Left lung (tissue), 10 donors: Measurements from ENCODE around the gene NUP210L. TPM values are rescaled to one million over a fixed set of nuclear protein-coding genes. Genes with fewer than 3 reads are reported as not detected.

Source experiments
- ATAC-seq: fragments of 200-7000 bp; cut with Tn5 transposase; one replicate; pipeline ENCODE4 v1.9.1; 2020; ENCODE audit warnings: moderate library complexity
- DNase-seq, 4 donors: peaks; one replicate each; pipeline ENCODE4 v3.0.0-alpha.2; 2013 to 2020
- H3K27ac ChIP-seq, 2 donors: fragments of 200-600 bp; sonication (generic) in 1 of 2; one replicate each; pipeline versions ENCODE4 v1.5.0 to v1.8.0; 2020 to 2021
- H3K27me3 ChIP-seq, 2 donors: fragments of 200-600 bp; sonication (generic) in 1 of 2; one replicate each; pipeline versions ENCODE4 v1.5.0 to v1.8.0; 2020 to 2021
- H3K36me3 ChIP-seq, 2 donors: fragments of 200-600 bp; sonication (generic) in 1 of 2; one replicate each; pipeline versions ENCODE4 v1.5.0 to v1.8.0; 2020 to 2021
- H3K4me1 ChIP-seq, 2 donors: fragments of 200-600 bp; one replicate each; pipeline ENCODE4 v1.8.0; 2021
- H3K4me3 ChIP-seq, 2 donors: fragments of 200-600 bp; sonication (generic) in 1 of 2; one replicate each; pipeline versions ENCODE4 v1.5.0 to v1.8.0; 2020 to 2021; ENCODE audit warnings: mild to moderate bottlenecking in 1 of 2
- H3K9me3 ChIP-seq, 2 donors: fragments of 200-600 bp; sonication (generic) in 1 of 2; one replicate each; pipeline versions ENCODE4 v1.5.0 to v1.8.0; 2020 to 2021
- CTCF ChIP-seq, 2 donors: fragments of 200-600 bp; sonication (generic) in 1 of 2; IDR thresholded peaks; one replicate each; pipeline versions ENCODE4 v1.5.0 to v1.8.0; 2021; ENCODE audit warnings: antibody characterized with exemption in 2 of 2
- intact Hi-C, 2 donors: fragments of 100-400 bp; cut with DNase I; formaldehyde crosslinking; loops; one replicate each; pipeline versions ENCODE4 v1.11.2 to v1.14.2; 2022
- microRNA-seq, 2 donors: library from miRNA; unstranded; fragments of <30 nt; microRNA quantifications; one replicate each; pipeline ENCODE4, GENCODE V29; 2019
- polyA plus RNA-seq, 6 donors: library from polyadenylated mRNA; unstranded; fragments of 120-200 nt; gene quantifications; one replicate each; pipeline ENCODE4 v1.2.1, GENCODE V29; 2013; ENCODE audit not compliant: insufficient read length in 6 of 6
- total RNA-seq, 2 donors: library from RNA; stranded (reverse); fragmentation: NEBNext Ultra II Directional; extraction: Animal tissue kit (Norgen Biotek cat#: 25700); gene quantifications; one replicate each; pipeline ENCODE4 v1.2.1, GENCODE V29; 2021
- donor health status: DM: no; HTN: yes; CAD: no.
- donor health status: DM: no; HTN: no; CAD: no.

NUP210L gene
- total and polyA plus RNA-seq, 8 donors = 0.09 to 0.27 (median 0.18) TPM

- no peak for TF ChIP-seq CTCF (IDR thresholded peaks at IDR 0.05)
- no peak overlapping the region for H3K4me3 ChIP-seq
- ATAC-seq (no peak), DNase-seq (peak in 1 of 4 donors; percentile 28)
- H3K9me3 ChIP-seq = no peaks in the 10 kb centered on the region
- peaks cover 4 to 46% of the 10 kb centered on the region in 2 donors for H3K4me1 ChIP-seq
- peaks cover 0 to 69% of the 10 kb centered on the region in 2 donors for H3K36me3 ChIP-seq
- no peak overlapping the region for H3K27ac ChIP-seq
- H3K27me3 ChIP-seq = no peaks in the 10 kb centered on the region
- intact Hi-C loops = loop anchor here in 1 of 2 donors (10.0 kb wide), 1 partner anchor 118 kb away; no protein-coding TSS in a partner anchor
Measured at GRCh38 chr1:153942766-153943549, 211.9 kb downstream of the NUP210L start.

Small RNAs within 50 kb of the gene (microRNA-seq; reads per million reads assigned to microRNA genes)
- gene MIR190B = 5.7 to 28.1 reads per million in 2 donors
- gene MIR5698 = 0 to 0.55 reads per million in 2 donors
- 0.41 to 0.84 reads per million in 2 donors for gene MIR6737

Other genes starting within 250 kb of the NUP210L start
- 10 to 100 TPM; 36.8 to 41.5 TPM for gene GATAD2B, start 232.1 kb downstream of the NUP210L start, total RNA-seq
- 10 to 100 TPM; 31.5 to 37.4 (median 32.3) TPM for gene GATAD2B, start 232.1 kb downstream of the NUP210L start, polyA plus RNA-seq
- 100 to 1,000 TPM in 1 of 2 donors, 10 to 100 TPM in 1; 49.5 to 106 TPM for gene DENND4B, start 208.4 kb downstream of the NUP210L start, total RNA-seq
- gene DENND4B, start 208.4 kb downstream of the NUP210L start, polyA plus RNA-seq = 10 to 100 TPM; 41.3 to 63.3 (median 47.4) TPM
- gene CRTC2, start 196.5 kb downstream of the NUP210L start, total RNA-seq = 10 to 100 TPM; 39.7 to 54.3 TPM
- 10 to 100 TPM; 44.5 to 53.7 (median 47.1) TPM for gene CRTC2, start 196.5 kb downstream of the NUP210L start, polyA plus RNA-seq
- 100 to 1,000 TPM; 111 to 185 TPM for gene SLC39A1, start 191.5 kb downstream of the NUP210L start, total RNA-seq
- 10 to 100 TPM; 59.1 to 65.6 (median 63.3) TPM for gene SLC39A1, start 191.5 kb downstream of the NUP210L start, polyA plus RNA-seq
- 1 to 10 TPM; 9.3 to 10.0 TPM for gene CREB3L4, start 187.2 kb downstream of the NUP210L start, total RNA-seq
- 10 to 100 TPM; 32.6 to 44.3 (median 38.6) TPM for gene CREB3L4, start 187.2 kb downstream of the NUP210L start, polyA plus RNA-seq
- 100 to 1,000 TPM; 142 to 148 TPM for gene JTB, start 177.4 kb downstream of the NUP210L start, total RNA-seq
- gene JTB, start 177.4 kb downstream of the NUP210L start, polyA plus RNA-seq = 10 to 100 TPM; 79.5 to 91.7 (median 83.2) TPM
- 100 to 1,000 TPM; 122 to 124 TPM for gene RAB13, start 168.7 kb downstream of the NUP210L start, total RNA-seq
- gene RAB13, start 168.7 kb downstream of the NUP210L start, polyA plus RNA-seq = 100 to 1,000 TPM; 151 to 171 (median 161) TPM
- 1,000 to 10,000 TPM; 1,116 to 1,380 TPM for gene RPS27, start 164.3 kb downstream of the NUP210L start, total RNA-seq
- gene RPS27, start 164.3 kb downstream of the NUP210L start, polyA plus RNA-seq = 1,000 to 10,000 TPM; 3,226 to 4,397 (median 3,891) TPM
- gene TPM3, start 37.0 kb upstream of the NUP210L start, total RNA-seq = 100 to 1,000 TPM; 318 to 406 TPM
- gene TPM3, start 37.0 kb upstream of the NUP210L start, polyA plus RNA-seq = 100 to 1,000 TPM; 220 to 283 (median 238) TPM
- gene CFAP141, start 51.3 kb upstream of the NUP210L start, total RNA-seq = not detected
- 1 to 10 TPM in 5 of 6 donors, under 1 TPM in 1; 0.52 to 4.4 (median 2.2) TPM for gene CFAP141, start 51.3 kb upstream of the NUP210L start, polyA plus RNA-seq
- 100 to 1,000 TPM; 131 to 144 TPM for gene UBAP2L, start 65.9 kb upstream of the NUP210L start, total RNA-seq
- 100 to 1,000 TPM; 173 to 201 (median 177) TPM for gene UBAP2L, start 65.9 kb upstream of the NUP210L start, polyA plus RNA-seq
- gene HAX1, start 117.6 kb upstream of the NUP210L start, total RNA-seq = 10 to 100 TPM; 71.6 to 82.6 TPM
- gene HAX1, start 117.6 kb upstream of the NUP210L start, polyA plus RNA-seq = 10 to 100 TPM; 68.6 to 80.5 (median 79.1) TPM
- gene AQP10, start 166.0 kb upstream of the NUP210L start, total RNA-seq = under 1 TPM; 0.20 to 0.34 TPM
- gene AQP10, start 166.0 kb upstream of the NUP210L start, polyA plus RNA-seq = under 1 TPM; 0.13 to 0.31 (median 0.23) TPM
- 10 to 100 TPM; 35.2 to 36.6 TPM for gene ATP8B2, start 170.5 kb upstream of the NUP210L start, total RNA-seq
- gene ATP8B2, start 170.5 kb upstream of the NUP210L start, polyA plus RNA-seq = 10 to 100 TPM; 32.9 to 41.9 (median 36.9) TPM